HEK293T (cell line): ENCODE data around the gene CA11.

Source experiments
- FOXA1 ChIP-seq: fragments of 450-650 bp; IDR thresholded peaks from 2 replicates; pipeline ENCODE4 v1.6.1; 2016; ENCODE audit warnings: mild to moderate bottlenecking
- FOXM1 ChIP-seq: fragments of 450-650 bp; IDR thresholded peaks from 2 replicates; pipeline ENCODE4 v1.6.1; 2017; ENCODE audit warnings: mild to moderate bottlenecking, borderline replicate concordance
- HDGF ChIP-seq: fragments of 450-650 bp; IDR thresholded peaks from 2 replicates; pipeline ENCODE4 v1.6.1; 2017; ENCODE audit warnings: antibody characterized with exemption, borderline replicate concordance
- LEF1 ChIP-seq: fragments of 450-650 bp; IDR thresholded peaks from 2 replicates; pipeline ENCODE4 v1.6.1; 2017; ENCODE audit warnings: mild to moderate bottlenecking, borderline replicate concordance
- SP1 ChIP-seq: fragments of 450-650 bp; IDR thresholded peaks from 2 replicates; pipeline ENCODE4 v1.6.1; 2017
- TARDBP ChIP-seq: fragments of 450-650 bp; IDR thresholded peaks from 2 replicates; pipeline ENCODE4 v1.6.1; 2016

- no peak for TF ChIP-seq FOXM1
- no peak for TF ChIP-seq SP1
- no peak for TF ChIP-seq LEF1
- no peak for TF ChIP-seq HDGF
- no peak for TF ChIP-seq FOXA1
- no peak for TF ChIP-seq TARDBP
Measured at GRCh38 chr19:48629599-48630295, 16.2 kb downstream of the CA11 start.
